K562 (cell line): ENCODE measurements around the gene NUP210. TPM values are rescaled to one million over a fixed set of nuclear protein-coding genes. Genes with fewer than 3 reads are reported as not detected.

Experiments
- CHAMP1 ChIP-seq: fragments of 450-650 bp; IDR thresholded peaks from 2 replicates; pipeline ENCODE4 v1.6.1; 2016; ENCODE audit warnings: mild to moderate bottlenecking
- CHD1 ChIP-seq: fragments of 200-600 bp; sonication (generic); IDR thresholded peaks from one replicate; pipeline ENCODE4 v1.6.1; 2012; ENCODE audit warnings: mild to moderate bottlenecking, moderate library complexity, low read length, inconsistent platforms
- MED1 ChIP-seq: sonication (generic); formaldehyde crosslinking; IDR thresholded peaks from 2 replicates; pipeline ENCODE4 v1.8.1; 2023; ENCODE audit warnings: missing genetic modification reagents, borderline replicate concordance
- POLR2G ChIP-seq: fragments of 200-400 bp; formaldehyde crosslinking; IDR thresholded peaks from 2 replicates; pipeline ENCODE4 v1.6.1; 2017; ENCODE audit warnings: low read depth, mild to moderate bottlenecking, antibody characterized with exemption, low read length, moderate library complexity
- RB1 ChIP-seq: fragments of 450-650 bp; IDR thresholded peaks from 2 replicates; pipeline ENCODE4 v1.6.1; 2017; ENCODE audit warnings: low read depth, mild to moderate bottlenecking
- RNF219 ChIP-seq: fragments of 250-450 bp; sonication (Bioruptor Pico); IDR thresholded peaks from 2 replicates; pipeline ENCODE4 v1.5.0; 2022; ENCODE audit warnings: mild to moderate bottlenecking
- SRSF1 ChIP-seq: fragments of 200-400 bp; formaldehyde crosslinking; IDR thresholded peaks from 2 replicates; pipeline ENCODE4 v1.6.1; 2017; ENCODE audit warnings: mild to moderate bottlenecking, low read depth, low read length, moderate library complexity
- ZSCAN29 ChIP-seq: fragments of 450-650 bp; IDR thresholded peaks from 2 replicates; pipeline ENCODE4 v1.6.1; 2017
- polyA plus RNA-seq, 8 experiments: library from polyadenylated mRNA; depleted of rRNA in 4 of 8; stranded (reverse) in 5 of 8; unstranded in 3 of 8; fragments of >200 nt; fragmentation: Nextera tagmentation in 2 of 8; fragmentation: Illumina TruSeq in 1 of 8; extraction: Ambion mirVana in 2 of 8; extraction: Trizol in 1 of 8; gene quantifications; 2 replicates each; pipeline versions ENCODE4 v1.2.1 to v1.2.3, GENCODE V29; 2011 to 2014; ENCODE audit warnings: inconsistent platforms in 1 of 8, missing spikeins in 1 of 8
- total RNA-seq, 7 experiments: library from RNA; depleted of rRNA in 6 of 7; stranded (reverse); fragments of >200 nt in 6 of 7; fragmentation: Illumina TruSeq in 2 of 7; extraction: Trizol in 2 of 7; gene quantifications; 2 replicates each; pipeline versions ENCODE4 v1.2.1 to v1.2.3, GENCODE V29; 2011 to 2021; ENCODE audit warnings: low replicate concordance in 1 of 7

NUP210 gene
- total and polyA plus RNA-seq, 9 of the 15 experiments (the other 6 are each of a cell fraction or from before 2014, with no cell fraction given), result 1.2 to 138 (median 44.0) TPM

GRCh38 chr3:13335503-13335902, 84.6 kb downstream of the NUP210 start (continued):
- no peak for TF ChIP-seq CHAMP1
- no peak for TF ChIP-seq CHD1
- peak; percentile 59 for TF ChIP-seq POLR2G
- TF ChIP-seq SRSF1, result no peak
- no peak for TF ChIP-seq MED1 (CRISPR knock-in tag)
- no peak for TF ChIP-seq ZSCAN29
- TF ChIP-seq RB1, result no peak
- no peak for TF ChIP-seq RNF219 (CRISPR knock-in tag)
- TF ChIP-seq, all 486 proteins: peak for 2
